Adrenal gland (tissue), 12 donors: ENCODE measurements around the gene SYNE2. TPM values are rescaled to one million over a fixed set of nuclear protein-coding genes. Genes with fewer than 3 reads are reported as not detected.

Experiments
- DNase-seq, 7 donors: peaks; one replicate each; pipeline ENCODE4 v3.0.0-alpha.2; 2019 to 2020
- H3K27ac ChIP-seq, 5 donors: fragments of 200-600 bp; sonication (generic) in 4 of 5; 1 replicate in 3 of 5; 2 replicates in 2 of 5; pipeline versions ENCODE4 v1.5.1 to v1.8.0; 2016 to 2020; ENCODE audit warnings: mild to moderate bottlenecking in 1 of 5
- H3K27me3 ChIP-seq: fragments of 200-600 bp; 2 replicates; pipeline ENCODE4 v1.8.0; 2021
- H3K36me3 ChIP-seq, 2 donors: fragments of 200-600 bp; replicated peaks in 1 of 2; 1 replicate in 1 of 2; 2 replicates in 1 of 2; pipeline versions ENCODE4 v1.5.1 to v1.8.0; 2018 to 2022
- H3K4me1 ChIP-seq, 2 donors: fragments of 200-600 bp; replicated peaks in 1 of 2; 1 replicate in 1 of 2; 2 replicates in 1 of 2; pipeline versions ENCODE4 v1.5.1 to v1.8.0; 2018 to 2021
- H3K4me3 ChIP-seq, 4 donors: fragments of 200-600 bp; sonication (generic) in 3 of 4; one replicate each; pipeline ENCODE4 v1.5.1; 2016 to 2018
- H3K9me3 ChIP-seq, 3 donors: fragments of 200-600 bp; sonication (generic) in 1 of 3; replicated peaks in 1 of 3; 1 replicate in 2 of 3; 2 replicates in 1 of 3; pipeline versions ENCODE4 v1.5.1 to v1.8.0; 2016 to 2021
- CTCF ChIP-seq, 6 experiments: fragments of 450-650 bp in 4 of 6; fragments of 200-600 bp in 2 of 6; sonication (generic) in 1 of 6; IDR thresholded peaks; 1 replicate in 5 of 6; 2 replicates in 1 of 6; pipeline versions ENCODE4 v1.5.1 to v1.8.0; 2016 to 2021; ENCODE audit warnings: antibody characterized with exemption in 6 of 6, mild to moderate bottlenecking in 2 of 6, moderate library complexity in 1 of 6
- POLR2A ChIP-seq, 2 donors: fragments of 450-650 bp; IDR thresholded peaks; one replicate each; pipeline ENCODE4 v1.6.1; 2017; ENCODE audit warnings: antibody characterized with exemption in 2 of 2, mild to moderate bottlenecking in 2 of 2, moderate library complexity in 1 of 2
- WGBS, 4 donors: extraction: QIAGEN DNeasy Blood & Tissue Kit in 2 of 4; methylation state at CpG; one replicate each; pipeline versions ENCODE4 v1.1.5 to v1.1.7; 2013 to 2017; 5-methylcytosine and 5-hydroxymethylcytosine counted together
- intact Hi-C, 2 donors: fragments of 100-400 bp; cut with DNase I; formaldehyde crosslinking; loops; one replicate each; pipeline versions ENCODE4 v1.14.1 to v1.15.0; 2022 to 2023
- polyA plus RNA-seq, 3 donors: library from polyadenylated mRNA; stranded (reverse); fragments of 200-250 nt in 2 of 3; fragments of 350-450 nt in 1 of 3; fragmentation: Illumina TruSeq in 1 of 3; extraction: RNeasy Lipid Tissue Mini Kit (QIAGEN cat#74804) in 1 of 3; gene quantifications; one replicate each; pipeline ENCODE4 v1.2.3, GENCODE V29; 2013 to 2014
- total RNA-seq, 9 donors: library from RNA; depleted of rRNA in 4 of 9; stranded (reverse); fragments of >200 nt in 4 of 9; fragments of 120-200 nt in 1 of 9; fragmentation: NEBNext Ultra II Directional in 1 of 9; extraction: Animal tissue kit (Norgen Biotek cat#: 25700) in 1 of 9; gene quantifications; one replicate each; pipeline versions ENCODE4 v1.1.0 to v1.2.4, GENCODE V29; 2013 to 2023
- donor health status: healthy with polysubstance abuse.
- donor health status: Bipolar disorder and iron deficiency.
- donor health status: DM: yes; HTN: yes; CAD: no.
- donor health status: DM: no; HTN: no; CAD: no.
- donor health status: DM: no; HTN: no; CAD: no.
- donor health status: DM: yes; HTN: yes; CAD: no.

Gene SYNE2
- total and polyA plus RNA-seq, 12 donors, result 21.4 to 140 (median 56.1) TPM

- Histone ChIP-seq H3K36me3 (no peaks in the 10 kb centered on the region), H3K4me3 (no peak overlapping the region)
- intact Hi-C loops, result no loop called here
Observed at GRCh38 chr14:64080452-64080851, 227.6 kb downstream of the SYNE2 start.

GRCh38 chr14:64081174-64081746 lies 228.5 kb downstream of the SYNE2 start:
- Histone ChIP-seq H3K36me3 (no peaks in the 10 kb centered on the region), H3K4me1 (peaks cover 0 to 3% of the 10 kb centered on the region in 2 donors), H3K27me3 (no peaks in the 10 kb centered on the region), H3K4me3 (no peak overlapping the region), H3K27ac (no peak overlapping the region), H3K9me3 (no peaks in the 10 kb centered on the region)
- no peak for DNase-seq
- WGBS, 4 donors, result 90 to 98% (median 96%) methylated on average over 3 of the region's 3 CpGs
- no peak for TF ChIP-seq POLR2A (IDR thresholded peaks at IDR 0.05)
- intact Hi-C loops, result no loop called here

More at GRCh38 chr14:64080452-64080851, 227.6 kb downstream of the SYNE2 start:
- peaks cover 0 to 4% of the 10 kb centered on the region in 2 donors for H3K4me1 ChIP-seq
- DNase-seq, result no peak
- H3K27me3 ChIP-seq, result no peaks in the 10 kb centered on the region
- 88 to 91% (median 90%) methylated on average over 2 of the region's 2 CpGs for WGBS, 4 donors
- no peaks in the 10 kb centered on the region for H3K9me3 ChIP-seq
- H3K27ac ChIP-seq, result no peak overlapping the region
- no peak for TF ChIP-seq CTCF (IDR thresholded peaks at IDR 0.05)
- no peak for TF ChIP-seq POLR2A (IDR thresholded peaks at IDR 0.05)

- H3K9me3 ChIP-seq, result no peaks in the 10 kb centered on the region
- WGBS, 4 donors, result 46 to 51% (median 49%) methylated on average over 7 of the region's 7 CpGs
- H3K4me1 ChIP-seq, result peaks cover 0 to 3% of the 10 kb centered on the region in 2 donors
- DNase-seq, result peak in 4 of 7 donors; percentile 24 to 65 (median 36)
- TF ChIP-seq CTCF (IDR thresholded peaks at IDR 0.05) (no peak), POLR2A (IDR thresholded peaks at IDR 0.05) (no peak)
- no peaks in the 10 kb centered on the region for H3K27me3 ChIP-seq
- intact Hi-C loops, result no loop called here
- peak overlapping the region in 3 of 5 donors; percentile 12 to 84 (median 54) for H3K27ac ChIP-seq
- H3K4me3 ChIP-seq, result no peak overlapping the region
- H3K36me3 ChIP-seq, result no peaks in the 10 kb centered on the region
Observed at GRCh38 chr14:64082837-64083236, 230.0 kb downstream of the SYNE2 start.

- DNase-seq, result no peak
- no peak for TF ChIP-seq CTCF (IDR thresholded peaks at IDR 0.05)
- TF ChIP-seq POLR2A (IDR thresholded peaks at IDR 0.05), result no peak
- intact Hi-C loops, result no loop called here
Observed at GRCh38 chr14:64088647-64088964, 235.8 kb downstream of the SYNE2 start.

GRCh38 chr14:64089920-64090319 lies 237.1 kb downstream of the SYNE2 start:
- Histone ChIP-seq H3K27me3 (no peaks in the 10 kb centered on the region), H3K4me3 (no peak overlapping the region), H3K36me3 (peaks cover 0 to 7% of the 10 kb centered on the region in 2 donors), H3K9me3 (no peaks in the 10 kb centered on the region), H3K4me1 (no peaks in the 10 kb centered on the region), H3K27ac (no peak overlapping the region)
- 84 to 86% (median 85%) methylated on average over 2 of the region's 2 CpGs for WGBS, 4 donors
- intact Hi-C loops, result no loop called here
- TF ChIP-seq CTCF (IDR thresholded peaks at IDR 0.05) (no peak), POLR2A (IDR thresholded peaks at IDR 0.05) (no peak)
- DNase-seq, result no peak

More at GRCh38 chr14:64088647-64088964, 235.8 kb downstream of the SYNE2 start:
- no peak overlapping the region for H3K4me3 ChIP-seq
- H3K27me3 ChIP-seq, result no peaks in the 10 kb centered on the region
- H3K9me3 ChIP-seq, result no peaks in the 10 kb centered on the region
- H3K4me1 ChIP-seq, result no peaks in the 10 kb centered on the region
- no peak overlapping the region for H3K27ac ChIP-seq
- peaks cover 0 to 7% of the 10 kb centered on the region in 2 donors for H3K36me3 ChIP-seq
